GM12873 (cell line): ENCODE results near the gene LDLRAD3.

Experiments used
- TF ChIP-seq, protein P1 (sequence below): IDR thresholded peaks from 2 replicates; pipeline ENCODE4 v1.5.1; 2012; ENCODE audit warnings: low read depth, mild to moderate bottlenecking, moderate library complexity, low read length, control low read depth; ENCODE audit not compliant: insufficient read depth; ENCODE audit errors: missing control alignments

LDLRAD3 gene

DNA sequence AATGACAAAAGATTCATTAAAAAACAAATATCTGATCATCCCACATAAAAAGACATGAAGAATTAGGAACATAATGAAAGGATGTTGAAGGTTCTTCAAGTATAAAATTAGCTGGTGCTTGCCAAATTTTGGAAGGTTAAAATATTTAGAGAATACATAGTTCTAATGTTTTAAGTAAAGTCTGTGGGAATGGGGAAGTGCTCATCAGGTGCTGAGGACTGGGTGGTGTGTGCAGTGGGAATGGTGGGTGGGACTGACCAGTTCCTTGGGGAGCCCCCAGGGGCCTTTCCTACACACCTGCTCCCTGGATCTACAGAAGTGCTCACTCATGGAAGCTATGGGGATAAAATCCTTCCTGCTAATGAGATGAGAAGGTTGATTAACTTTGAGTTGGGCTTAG, 11.8 kb downstream of the LDLRAD3 start:
- TF ChIP-seq, protein P1, sequence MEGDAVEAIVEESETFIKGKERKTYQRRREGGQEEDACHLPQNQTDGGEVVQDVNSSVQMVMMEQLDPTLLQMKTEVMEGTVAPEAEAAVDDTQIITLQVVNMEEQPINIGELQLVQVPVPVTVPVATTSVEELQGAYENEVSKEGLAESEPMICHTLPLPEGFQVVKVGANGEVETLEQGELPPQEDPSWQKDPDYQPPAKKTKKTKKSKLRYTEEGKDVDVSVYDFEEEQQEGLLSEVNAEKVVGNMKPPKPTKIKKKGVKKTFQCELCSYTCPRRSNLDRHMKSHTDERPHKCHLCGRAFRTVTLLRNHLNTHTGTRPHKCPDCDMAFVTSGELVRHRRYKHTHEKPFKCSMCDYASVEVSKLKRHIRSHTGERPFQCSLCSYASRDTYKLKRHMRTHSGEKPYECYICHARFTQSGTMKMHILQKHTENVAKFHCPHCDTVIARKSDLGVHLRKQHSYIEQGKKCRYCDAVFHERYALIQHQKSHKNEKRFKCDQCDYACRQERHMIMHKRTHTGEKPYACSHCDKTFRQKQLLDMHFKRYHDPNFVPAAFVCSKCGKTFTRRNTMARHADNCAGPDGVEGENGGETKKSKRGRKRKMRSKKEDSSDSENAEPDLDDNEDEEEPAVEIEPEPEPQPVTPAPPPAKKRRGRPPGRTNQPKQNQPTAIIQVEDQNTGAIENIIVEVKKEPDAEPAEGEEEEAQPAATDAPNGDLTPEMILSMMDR: no peak

DNA sequence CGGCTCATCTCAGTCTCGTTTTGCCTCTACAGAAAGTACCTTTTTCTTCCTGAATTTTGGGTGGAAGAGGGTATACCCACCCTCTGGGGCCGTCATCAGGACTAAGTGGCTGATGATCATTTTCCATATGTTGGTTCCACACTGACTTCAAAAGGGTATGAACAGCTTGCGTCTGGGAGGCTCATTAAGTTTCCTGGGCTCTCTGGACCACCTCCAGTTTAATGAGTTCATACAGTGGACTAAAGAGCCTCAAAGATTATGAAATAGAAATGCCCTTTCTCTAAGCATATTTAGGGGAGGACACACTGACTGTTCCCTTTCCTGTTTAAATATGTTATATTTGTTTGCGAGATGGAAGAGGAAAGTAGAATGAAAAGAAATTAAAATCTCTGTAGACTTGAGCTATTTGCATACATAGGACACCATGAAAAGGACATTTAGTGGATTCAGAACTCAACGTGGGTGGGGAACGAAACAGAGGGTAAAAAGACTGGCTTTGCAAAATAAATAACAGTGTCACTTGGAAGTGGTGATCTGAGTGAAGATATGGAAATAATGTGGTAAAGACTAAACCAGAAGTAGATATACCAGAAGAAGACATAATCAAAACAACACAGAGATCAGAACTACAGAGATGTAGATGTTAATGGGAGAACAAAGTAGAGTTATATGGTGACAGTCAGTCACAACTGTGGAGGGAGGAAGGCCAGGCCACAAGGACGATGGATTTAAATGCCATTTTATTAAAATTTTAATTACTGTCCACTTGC, 18.7 kb downstream of the LDLRAD3 start:
- TF ChIP-seq, protein P1: no peak

DNA sequence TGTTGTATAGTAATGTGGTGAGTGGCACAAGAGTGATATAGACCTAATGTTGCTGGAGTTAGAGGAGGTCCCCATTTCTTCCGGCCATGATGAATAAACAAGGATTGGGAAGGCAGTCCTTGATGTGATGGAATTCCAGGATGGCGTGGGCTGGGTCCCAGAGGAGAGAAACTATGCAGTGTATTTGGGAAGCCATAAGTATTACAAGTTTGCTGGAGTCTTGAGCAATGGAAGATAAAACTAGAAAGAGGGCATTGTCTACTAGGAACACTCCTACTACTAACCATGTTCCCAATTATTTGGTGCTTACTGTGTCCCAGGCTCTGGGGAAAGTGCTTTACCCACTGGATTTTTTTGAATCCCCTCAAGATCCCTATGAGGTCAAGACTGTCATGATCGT, 20.0 kb downstream of the LDLRAD3 start:
- TF ChIP-seq, protein P1: no peak

DNA sequence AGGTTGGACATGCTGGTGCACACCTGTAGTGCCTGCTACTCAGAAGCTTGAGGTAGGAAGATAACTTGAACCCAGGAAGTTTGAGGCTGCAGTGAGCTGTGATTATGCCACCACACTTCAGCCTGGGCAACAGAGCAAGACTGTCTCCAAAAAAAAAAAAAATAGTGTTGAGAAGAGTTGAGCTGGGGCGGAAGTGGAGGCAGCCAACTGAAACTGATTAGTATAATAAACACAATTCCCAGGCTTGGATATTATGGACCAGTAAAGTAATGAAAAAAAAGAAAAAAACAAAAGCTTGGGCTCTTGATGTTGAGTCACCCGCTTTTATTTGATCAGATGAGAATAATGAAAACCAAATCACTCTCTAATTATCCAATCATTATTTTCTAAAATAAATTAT, 21.0 kb downstream of the LDLRAD3 start:
- TF ChIP-seq, protein P1: no peak

DNA sequence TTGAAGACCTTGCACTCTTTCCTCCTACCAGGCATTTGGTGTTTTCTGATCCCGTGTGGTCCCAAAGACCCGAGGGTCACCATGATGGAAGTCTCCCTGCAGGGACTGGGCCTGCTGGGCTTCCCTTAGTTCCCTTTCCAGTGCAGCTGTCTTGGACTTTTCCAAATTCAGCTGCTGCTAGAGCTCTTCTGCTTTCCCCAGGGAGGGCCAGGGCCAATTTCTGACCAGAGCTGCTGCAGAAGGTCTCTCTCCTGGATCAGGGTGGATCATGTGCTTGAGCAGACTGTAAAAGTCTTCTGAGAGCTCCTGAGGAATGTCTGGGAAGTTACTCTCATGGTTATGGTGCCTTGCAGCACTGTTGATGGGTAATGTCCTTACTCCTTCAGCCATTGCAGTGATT, 23.2 kb downstream of the LDLRAD3 start:
- TF ChIP-seq, protein P1: no peak

DNA sequence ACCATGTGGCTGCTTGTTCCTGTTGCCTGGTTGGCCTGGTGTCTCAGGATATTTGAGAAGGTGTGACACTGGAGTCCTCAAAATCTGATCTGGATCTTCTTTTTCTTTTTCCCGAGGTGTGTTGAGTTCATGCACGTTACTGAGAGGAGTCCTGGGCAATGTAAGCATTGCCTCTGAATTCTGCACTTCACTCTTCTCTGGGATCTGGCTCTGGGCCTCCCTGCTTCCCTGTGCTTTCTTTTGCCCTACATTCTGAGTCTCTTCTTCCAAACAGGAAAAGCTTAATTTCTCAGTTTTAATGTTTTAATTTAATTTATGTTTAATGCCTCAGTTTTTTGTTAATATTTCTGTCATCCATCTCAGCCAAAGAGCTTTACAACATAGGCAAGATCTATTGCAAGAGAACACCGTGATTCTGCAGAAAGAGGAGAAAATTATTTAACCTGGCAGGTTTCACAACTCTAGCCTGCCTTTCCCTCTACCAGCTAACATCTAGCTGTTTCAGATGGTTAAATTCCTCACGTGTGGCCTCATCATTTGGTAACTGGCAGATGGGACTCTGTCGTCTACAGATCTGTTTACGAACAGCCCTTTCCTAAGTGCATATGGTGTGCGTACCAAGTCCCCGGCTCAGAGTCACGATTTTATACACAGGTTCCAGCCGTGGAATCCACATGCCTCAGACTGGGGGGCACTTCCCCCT, 24.7 kb downstream of the LDLRAD3 start:
- TF ChIP-seq, protein P1: no peak
